ENCODE measurements around the gene SH3GLB1. TPM values are rescaled to one million over a fixed set of nuclear protein-coding genes. Genes with fewer than 3 reads are reported as not detected.

The SH3GLB1 gene
- total and polyA plus RNA-seq, 2 of the 4 experiments (the other 2 are of a cell fraction) = 22.2 to 36.5 TPM

DNA sequence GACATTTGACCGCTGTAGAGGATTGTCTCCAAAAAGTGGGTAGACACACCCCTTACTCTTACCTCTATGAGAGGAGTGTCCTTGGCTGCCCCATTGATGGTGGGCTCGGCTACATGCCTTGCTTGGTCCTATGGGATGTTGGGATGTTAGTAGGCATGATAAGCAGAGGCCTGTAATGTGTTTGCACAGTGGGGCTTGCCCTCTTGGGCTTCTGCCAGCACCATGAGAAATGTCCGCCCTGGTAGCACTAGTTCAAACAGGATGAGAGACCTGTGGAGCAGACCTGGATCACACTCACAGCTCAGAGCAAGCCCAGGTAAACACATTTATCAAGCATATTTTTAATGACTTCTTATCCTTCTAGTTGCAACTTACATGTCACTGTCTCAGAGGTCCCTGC is 54.2 kb downstream of the SH3GLB1 start:
- Histone ChIP-seq H2BK20ac (ENCODE audit: low read depth, low read length) (no peak overlapping the region), H4K5ac (ENCODE audit: low read depth, low read length) (no peak overlapping the region), H3K23ac (ENCODE audit: low read depth, low read length) (no peak overlapping the region), H2AK5ac (ENCODE audit: low read depth, low read length) (no peak overlapping the region), H3K9me1 (ENCODE audit: insufficient read depth, low read length) (no peaks in the 10 kb centered on the region), H3K27me3 (ENCODE audit: control insufficient read depth, insufficient read depth, low read length) (peaks cover 6% of the 10 kb centered on the region), H3K56ac (ENCODE audit: extremely low read depth, insufficient read depth, low read length) (no peak overlapping the region), H3K14ac (replicated peaks; ENCODE audit: low read depth, low read length) (no peak overlapping the region), H3K9me3 (ENCODE audit: control insufficient read depth, insufficient read depth, low read length) (no peaks in the 10 kb centered on the region), H3K4ac (ENCODE audit: low read depth, low read length) (no peak overlapping the region), H3K4me1 (ENCODE audit: control insufficient read depth, insufficient read depth, low read length) (no peaks in the 10 kb centered on the region), H3K4me3 (ENCODE audit: insufficient read depth, low read depth, low read length) (no peak overlapping the region), H2BK5ac (ENCODE audit: low read depth, low read length, poor library complexity, severe bottlenecking) (no peak overlapping the region), H3K36me3 (ENCODE audit: control insufficient read depth, insufficient read depth, low read length) (no peaks in the 10 kb centered on the region), H4K20me1 (ENCODE audit: insufficient read depth, low read length) (no peaks in the 10 kb centered on the region), H2AFZ (replicated peaks; ENCODE audit: low read length, poor library complexity) (no peak overlapping the region), H3K18ac (ENCODE audit: low read depth, low read length) (no peak overlapping the region), H2BK120ac (ENCODE audit: low read depth, low read length) (no peak overlapping the region), H4K8ac (ENCODE audit: low read depth in 2 of 2, low read length in 2 of 2) (no peak overlapping the region), H2BK15ac (ENCODE audit: low read depth, low read length) (no peak overlapping the region), H3K79me1 (ENCODE audit: low read depth in 1 of 2, low read length in 2 of 2) (no peaks in the 10 kb centered on the region), H3K4me2 (ENCODE audit: low read depth, low read length) (no peak overlapping the region), H3K9ac (ENCODE audit: low read depth, low read length) (no peak overlapping the region), H3K27ac (ENCODE audit: insufficient read depth, low read length) (no peak overlapping the region), H4K91ac (ENCODE audit: insufficient read depth, low read depth, low read length) (no peak overlapping the region), H2AK9ac (replicated peaks; ENCODE audit: low read depth, low read length, poor library complexity) (no peak overlapping the region)
- ATAC-seq (ENCODE audit: low read depth) (no peak), DNase-seq (no peak)
- intact Hi-C loops (cut with micrococcal nuclease) (no loop called here), dilution Hi-C loops (cut with HindIII; ENCODE audit: low sequenced_read_pairs, unreplicated experiment) (no loop called here), in situ Hi-C loops (cut with MboI; ENCODE audit: low sequenced_read_pairs) (no loop called here)
- ChIA-PET POLR2A (ENCODE audit: unreplicated experiment) (no interaction called here), CTCF (no interaction called here)
- TF ChIP-seq RFX5 (IDR thresholded peaks at IDR 0.05; ENCODE audit: low read depth, low read length) (no peak), MAFK (IDR thresholded peaks at IDR 0.05; ENCODE audit: low read depth, low read length) (no peak), SMC3 (IDR thresholded peaks at IDR 0.05; ENCODE audit: low read depth, low read length) (no peak), RAD21 (IDR thresholded peaks at IDR 0.05; ENCODE audit: low read length) (no peak), CEBPB (IDR thresholded peaks at IDR 0.05; ENCODE audit: low read depth, low read length) (no peak)
- 89% methylated on average over 1 of the region's 3 CpGs; no CpG with 5 or more reads in 1 of the 2 experiments for WGBS, 2 experiments (ENCODE audit: extremely low coverage in 2 of 2, insufficient read length in 1 of 2)
- BruUV-seq (replicated peaks) = no TSS peak
